Tibial artery (tissue), 4 donors: Measurements from ENCODE around the gene NOL7.
A peak's percentile ranks its signal among the peaks of the same experiment; 100 is the strongest.

Experiments used
- DNase-seq, 2 donors: peaks; one replicate each; pipeline ENCODE4 v3.0.0-alpha.2; 2019
- H3K27ac ChIP-seq, 2 donors: fragments of 200-600 bp; sonication (generic) in 1 of 2; 1 replicate in 1 of 2; 2 replicates in 1 of 2; pipeline ENCODE4 v1.5.1; 2018 to 2019; ENCODE audit warnings: mild to moderate bottlenecking in 1 of 2
- H3K27me3 ChIP-seq, 2 donors: fragments of 200-600 bp; sonication (generic) in 1 of 2; one replicate each; pipeline versions ENCODE4 v1.5.1 to v1.6.0; 2016 to 2019
- H3K36me3 ChIP-seq, 3 donors: fragments of 200-600 bp; sonication (generic) in 2 of 3; one replicate each; pipeline ENCODE4 v1.5.1; 2016 to 2019; ENCODE audit warnings: mild to moderate bottlenecking in 2 of 3
- H3K4me1 ChIP-seq, 4 donors: fragments of 200-600 bp; sonication (generic) in 2 of 4; 1 replicate in 3 of 4; 2 replicates in 1 of 4; pipeline ENCODE4 v1.5.1; 2016 to 2019
- H3K4me3 ChIP-seq, 2 donors: fragments of 200-600 bp; sonication (generic) in 1 of 2; 1 replicate in 1 of 2; 2 replicates in 1 of 2; pipeline ENCODE4 v1.5.1; 2018 to 2019; ENCODE audit warnings: mild to moderate bottlenecking in 2 of 2
- H3K9me3 ChIP-seq, 3 donors: fragments of 200-600 bp; sonication (generic) in 1 of 3; one replicate each; pipeline ENCODE4 v1.5.1; 2016 to 2019
- intact Hi-C: fragments of 100-400 bp; cut with DNase I; formaldehyde crosslinking; loops from one replicate; pipeline ENCODE4 v1.15.0; 2023; ENCODE audit warnings: low total_unique reads
- TF ChIP-seq, protein P1 (sequence below), 2 experiments: fragments of 200-600 bp in 1 of 2; fragments of 450-650 bp in 1 of 2; IDR thresholded peaks; one replicate each; pipeline ENCODE4 v1.5.1; 2017 to 2019; ENCODE audit warnings: antibody characterized with exemption in 2 of 2, mild to moderate bottlenecking in 1 of 2, moderate library complexity in 1 of 2

NOL7 gene

DNA sequence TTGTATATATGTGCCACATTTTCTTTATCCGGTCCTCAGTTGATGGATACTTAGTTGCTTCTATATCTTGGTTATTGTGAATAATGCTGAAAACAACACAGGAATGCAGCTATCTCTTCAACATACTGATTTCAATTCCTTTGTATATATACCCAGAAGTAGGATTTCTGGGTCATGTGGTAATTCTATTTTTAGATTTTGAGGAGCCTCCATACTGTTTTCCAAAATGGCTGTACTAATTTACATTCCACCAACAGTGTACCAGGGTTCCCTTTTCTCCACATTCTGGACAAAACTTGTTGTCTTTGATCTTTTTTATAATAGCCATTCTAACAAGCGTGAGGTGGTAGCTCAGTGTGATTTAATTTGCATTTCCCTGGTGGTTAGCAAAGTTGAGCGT, 39.1 kb upstream of the NOL7 start:
- TF ChIP-seq, protein P1, sequence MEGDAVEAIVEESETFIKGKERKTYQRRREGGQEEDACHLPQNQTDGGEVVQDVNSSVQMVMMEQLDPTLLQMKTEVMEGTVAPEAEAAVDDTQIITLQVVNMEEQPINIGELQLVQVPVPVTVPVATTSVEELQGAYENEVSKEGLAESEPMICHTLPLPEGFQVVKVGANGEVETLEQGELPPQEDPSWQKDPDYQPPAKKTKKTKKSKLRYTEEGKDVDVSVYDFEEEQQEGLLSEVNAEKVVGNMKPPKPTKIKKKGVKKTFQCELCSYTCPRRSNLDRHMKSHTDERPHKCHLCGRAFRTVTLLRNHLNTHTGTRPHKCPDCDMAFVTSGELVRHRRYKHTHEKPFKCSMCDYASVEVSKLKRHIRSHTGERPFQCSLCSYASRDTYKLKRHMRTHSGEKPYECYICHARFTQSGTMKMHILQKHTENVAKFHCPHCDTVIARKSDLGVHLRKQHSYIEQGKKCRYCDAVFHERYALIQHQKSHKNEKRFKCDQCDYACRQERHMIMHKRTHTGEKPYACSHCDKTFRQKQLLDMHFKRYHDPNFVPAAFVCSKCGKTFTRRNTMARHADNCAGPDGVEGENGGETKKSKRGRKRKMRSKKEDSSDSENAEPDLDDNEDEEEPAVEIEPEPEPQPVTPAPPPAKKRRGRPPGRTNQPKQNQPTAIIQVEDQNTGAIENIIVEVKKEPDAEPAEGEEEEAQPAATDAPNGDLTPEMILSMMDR (IDR thresholded peaks at IDR 0.05): no peak
- peak overlapping the region in 1 of 2 donors; percentile 95 for H3K27ac ChIP-seq

DNA sequence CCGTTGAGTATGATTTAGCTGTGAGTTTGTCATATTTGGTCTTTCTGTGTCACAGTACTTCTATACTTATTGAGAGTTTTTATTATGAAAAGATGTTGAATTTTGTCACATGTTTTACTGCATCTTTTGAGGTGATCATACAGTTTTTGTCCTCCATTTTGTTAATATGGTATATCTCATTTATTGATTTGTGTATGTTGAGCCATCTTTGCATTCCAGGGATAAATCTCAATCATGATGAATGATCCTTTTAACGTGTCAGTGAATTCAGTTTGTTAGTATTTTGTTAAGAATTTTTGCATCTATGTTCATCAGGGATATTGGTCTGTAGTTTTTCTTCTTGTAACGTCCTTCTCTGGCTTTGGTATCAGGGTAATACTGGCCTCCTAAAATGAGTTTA, 37.2 kb upstream of the NOL7 start:
- Histone ChIP-seq H3K4me3 (no peak overlapping the region), H3K27me3 (no peaks in the 10 kb centered on the region), H3K9me3 (no peaks in the 10 kb centered on the region), H3K4me1 (peaks cover 0 to 9% (median 5%) of the 10 kb centered on the region in 4 donors), H3K27ac (no peak overlapping the region), H3K36me3 (peaks cover 0 to 20% (median 14%) of the 10 kb centered on the region in 3 donors)
- intact Hi-C loops: loop anchor here (5.0 to 10.0 kb wide), 2 partner anchors 39 to 243 kb away; partner anchors contain the start of gene NOL7
- DNase-seq: no peak
- TF ChIP-seq, protein P1 (IDR thresholded peaks at IDR 0.05): no peak

More for the DNA sequence above, 39.1 kb upstream of the NOL7 start:
- Histone ChIP-seq H3K4me1 (peaks cover 0 to 9% (median 6%) of the 10 kb centered on the region in 4 donors), H3K4me3 (no peak overlapping the region), H3K27me3 (no peaks in the 10 kb centered on the region), H3K36me3 (peaks cover 0 to 14% (median 10%) of the 10 kb centered on the region in 3 donors), H3K9me3 (no peaks in the 10 kb centered on the region)
- no peak for DNase-seq
- intact Hi-C loops: loop anchor here (5.0 to 10.0 kb wide), 2 partner anchors 41 to 241 kb away; partner anchors contain the start of gene NOL7

DNA sequence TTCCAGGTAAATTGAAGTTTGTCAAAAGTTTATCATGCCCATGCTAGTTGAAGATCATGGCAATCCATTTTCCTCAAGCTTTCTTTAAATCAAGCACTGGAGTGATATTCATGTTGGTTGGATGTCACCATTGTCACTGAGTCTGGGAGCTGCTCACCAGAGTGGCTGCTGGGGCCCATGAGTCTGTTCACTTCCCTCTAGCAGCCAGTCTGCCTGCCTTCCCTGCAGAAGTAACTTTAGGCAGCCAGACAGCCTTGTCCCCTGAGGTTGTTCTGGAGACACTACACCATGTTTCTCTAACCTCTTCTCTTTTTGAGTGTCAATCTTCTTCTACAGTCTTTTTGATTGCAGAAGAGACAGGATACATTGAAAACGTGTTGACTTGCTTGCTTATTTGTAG, 35.2 kb upstream of the NOL7 start:
- Histone ChIP-seq H3K27me3 (no peaks in the 10 kb centered on the region), H3K4me3 (no peak overlapping the region), H3K9me3 (no peaks in the 10 kb centered on the region), H3K36me3 (peaks cover 10 to 29% (median 24%) of the 10 kb centered on the region in 3 donors), H3K27ac (no peak overlapping the region), H3K4me1 (peaks cover 0 to 4% (median 0%) of the 10 kb centered on the region in 4 donors)
- intact Hi-C loops: loop anchor here (5.0 to 10.0 kb wide), 2 partner anchors 37 to 245 kb away; partner anchors contain the start of gene NOL7
- TF ChIP-seq, protein P1 (IDR thresholded peaks at IDR 0.05): no peak
- DNase-seq: no peak

DNA sequence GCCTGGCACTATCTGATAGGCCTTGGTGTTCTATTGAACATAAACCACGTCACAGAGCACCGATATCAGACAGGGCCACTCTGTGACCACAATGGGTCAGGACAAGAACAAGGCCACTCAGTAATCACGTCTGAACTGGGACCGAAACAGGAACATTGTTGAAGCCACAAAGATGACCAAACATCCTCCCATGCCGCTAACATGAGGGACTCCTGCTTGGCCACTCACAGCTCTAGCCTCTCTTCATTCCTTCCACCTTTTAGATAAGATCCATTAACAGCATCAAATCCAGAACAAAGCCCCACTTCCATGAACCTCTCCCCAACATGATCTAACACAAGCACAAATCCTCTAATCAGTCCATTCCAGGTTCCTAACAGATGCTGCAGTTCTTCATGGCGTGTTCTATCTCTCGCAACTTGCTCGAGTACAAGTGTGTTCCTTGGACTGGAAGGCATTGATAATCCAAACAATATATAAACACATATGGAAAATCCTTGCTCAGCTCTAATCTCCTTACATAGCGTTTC, 33.4 kb upstream of the NOL7 start:
- Histone ChIP-seq H3K4me1 (no peaks in the 10 kb centered on the region), H3K36me3 (peaks cover 13 to 39% (median 34%) of the 10 kb centered on the region in 3 donors), H3K9me3 (no peaks in the 10 kb centered on the region), H3K27ac (no peak overlapping the region), H3K27me3 (no peaks in the 10 kb centered on the region), H3K4me3 (no peak overlapping the region)
- intact Hi-C loops: no loop called here
- no peak for DNase-seq
- TF ChIP-seq, protein P1 (IDR thresholded peaks at IDR 0.05): no peak

DNA sequence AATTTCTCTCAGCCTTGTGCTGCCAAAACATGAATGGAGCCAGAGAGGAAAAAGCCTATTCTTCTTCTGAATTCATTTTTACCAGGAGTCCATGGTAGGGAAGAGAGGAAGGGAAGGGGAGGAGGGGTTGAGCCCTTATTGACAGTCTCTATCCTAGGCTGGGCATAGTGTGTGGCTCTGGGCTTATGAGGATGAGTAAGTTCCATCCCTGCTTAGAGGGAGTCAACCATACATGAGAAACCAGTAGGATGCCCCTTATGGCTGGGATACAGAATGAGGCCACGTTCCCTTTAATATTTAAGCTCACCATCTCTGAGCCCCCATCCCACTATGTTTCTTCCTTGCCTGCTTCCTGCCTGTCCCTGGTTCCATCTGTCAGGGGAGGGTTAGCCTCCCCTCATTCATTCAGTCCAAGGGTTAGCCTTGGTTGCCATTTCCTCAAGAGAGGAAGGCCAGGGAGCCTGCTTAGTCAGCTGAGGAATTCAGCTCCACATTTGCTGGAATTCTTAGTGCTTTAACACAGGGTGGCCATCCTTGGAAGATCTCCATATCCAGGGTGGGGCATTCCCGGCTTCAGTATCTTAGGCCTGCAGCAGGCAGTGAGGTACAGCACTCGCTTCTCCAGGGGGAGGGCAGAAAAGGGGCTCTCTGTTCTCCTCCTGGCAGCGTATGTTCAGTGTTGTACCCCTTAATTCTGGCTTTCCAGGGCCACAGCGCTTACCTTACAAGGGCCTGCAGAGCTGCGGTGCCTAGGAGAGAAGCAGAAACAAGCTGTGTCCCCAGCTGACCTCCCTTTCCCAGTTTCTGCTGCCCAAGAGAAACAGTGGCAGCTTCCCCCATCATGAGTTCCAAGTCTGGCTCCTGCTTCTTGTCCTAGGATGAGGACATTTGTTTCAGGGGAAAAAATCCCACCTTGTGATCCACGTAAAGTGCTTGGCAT, 28.3 kb upstream of the NOL7 start:
- DNase-seq: no peak
- no peak overlapping the region for H3K4me3 ChIP-seq
- no peaks in the 10 kb centered on the region for H3K4me1 ChIP-seq
- H3K36me3 ChIP-seq: peaks cover 31 to 62% (median 51%) of the 10 kb centered on the region in 3 donors
- TF ChIP-seq, protein P1 (IDR thresholded peaks at IDR 0.05): no peak
- H3K9me3 ChIP-seq: no peaks in the 10 kb centered on the region
- intact Hi-C loops: no loop called here
- H3K27me3 ChIP-seq: no peaks in the 10 kb centered on the region
- no peak overlapping the region for H3K27ac ChIP-seq
